GM21381 (cell line): Measurements from ENCODE around the gene C1QL1.

Source experiments
- ATAC-seq: cut with Tn5 transposase; IDR thresholded peaks from one replicate; pipeline ENCODE4 v1.9.1; 2021; ENCODE audit warnings: mild to moderate bottlenecking, moderate library complexity; ENCODE audit not compliant: unreplicated experiment

C1QL1 gene

DNA sequence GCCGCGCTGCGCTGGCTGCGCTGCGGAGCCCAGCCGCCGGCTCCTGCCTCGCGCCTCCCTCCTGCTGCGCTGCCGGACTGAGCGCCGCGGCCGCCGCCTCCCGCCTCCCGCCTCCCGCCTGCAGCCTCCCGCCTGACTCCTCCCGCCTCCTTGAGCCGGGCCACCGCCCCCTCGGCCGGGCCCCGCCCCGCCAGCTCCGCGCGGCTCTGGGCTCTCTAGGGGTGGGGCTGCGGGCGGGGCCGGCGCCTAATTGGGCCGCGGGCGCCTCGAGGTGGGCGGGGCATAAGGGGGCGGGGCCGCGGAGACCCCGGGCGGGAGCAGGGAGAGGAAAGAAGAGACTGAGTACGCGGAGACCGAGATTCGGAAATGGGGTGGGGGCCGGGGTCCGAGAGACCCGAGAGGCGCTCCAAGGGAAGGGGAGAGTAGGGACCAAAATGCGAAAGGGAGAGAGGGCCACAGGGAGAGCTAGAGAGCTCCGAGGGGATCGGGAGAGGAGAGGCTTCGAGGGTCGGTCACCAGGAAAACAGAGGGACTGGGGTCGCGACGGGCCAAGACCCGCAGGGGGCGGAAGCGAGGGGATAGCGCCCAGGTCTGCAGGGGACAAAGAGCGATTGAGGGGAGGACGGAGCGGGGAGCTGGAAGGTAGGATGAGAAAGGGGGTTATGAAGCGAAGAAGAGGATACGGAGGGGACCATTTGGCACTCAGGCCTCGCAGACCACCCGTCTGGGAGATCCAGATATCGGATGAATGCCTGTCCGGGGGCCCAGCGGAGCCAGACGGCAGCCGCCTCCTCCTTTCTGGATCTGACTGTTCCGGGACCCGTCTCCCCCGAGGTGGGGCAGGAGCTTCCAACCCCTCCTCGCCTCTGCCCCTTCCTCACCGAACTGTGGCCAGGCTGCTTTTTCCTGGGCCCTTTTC is at the start of gene C1QL1:
Gene C1QL1 (minus strand): TSS at position 79 of the 919 bp plus-strand sequence. CDS start 255 bp downstream, outside the sequence.
- peak; percentile 91 for ATAC-seq

DNA sequence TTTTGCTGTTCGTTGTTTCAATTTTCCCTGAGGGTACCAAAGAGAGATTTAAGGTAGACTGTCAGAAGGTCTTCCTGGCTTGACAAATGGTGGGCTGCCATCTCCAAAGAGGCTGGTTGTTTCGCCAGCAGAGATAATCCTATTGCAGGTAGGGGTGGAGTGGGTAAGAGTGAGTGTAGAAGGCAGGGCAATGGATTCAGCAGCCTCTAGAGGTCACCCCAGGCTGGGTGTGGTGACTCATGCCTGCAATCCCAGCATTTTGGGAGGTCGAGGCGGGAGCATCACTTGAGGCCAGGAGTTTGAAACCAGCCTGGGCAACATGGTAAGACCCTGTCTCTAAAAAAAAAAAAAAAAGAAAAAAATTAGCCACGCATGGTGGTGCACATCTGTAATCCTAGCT is 48.7 kb upstream of the C1QL1 start:
- ATAC-seq = no peak

DNA sequence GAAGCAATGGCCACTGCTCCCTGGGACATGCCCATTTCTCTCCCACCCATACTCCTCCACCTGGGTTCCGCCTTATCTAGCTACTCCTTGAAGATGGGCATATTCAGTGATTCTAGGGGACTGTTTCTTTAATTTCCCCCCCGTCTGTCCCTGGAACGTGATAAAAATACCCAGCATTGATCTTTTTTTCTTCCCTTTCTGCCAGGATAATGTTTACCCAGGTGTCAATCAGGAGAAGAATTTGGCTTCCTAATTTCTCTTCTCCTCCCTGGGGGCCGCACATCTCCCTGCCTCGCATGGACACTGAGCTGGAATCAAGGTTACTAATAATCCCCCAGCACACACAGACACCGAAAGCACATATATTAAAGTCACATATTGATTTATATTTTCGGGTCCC is 48.1 kb upstream of the C1QL1 start:
- no peak for ATAC-seq

DNA sequence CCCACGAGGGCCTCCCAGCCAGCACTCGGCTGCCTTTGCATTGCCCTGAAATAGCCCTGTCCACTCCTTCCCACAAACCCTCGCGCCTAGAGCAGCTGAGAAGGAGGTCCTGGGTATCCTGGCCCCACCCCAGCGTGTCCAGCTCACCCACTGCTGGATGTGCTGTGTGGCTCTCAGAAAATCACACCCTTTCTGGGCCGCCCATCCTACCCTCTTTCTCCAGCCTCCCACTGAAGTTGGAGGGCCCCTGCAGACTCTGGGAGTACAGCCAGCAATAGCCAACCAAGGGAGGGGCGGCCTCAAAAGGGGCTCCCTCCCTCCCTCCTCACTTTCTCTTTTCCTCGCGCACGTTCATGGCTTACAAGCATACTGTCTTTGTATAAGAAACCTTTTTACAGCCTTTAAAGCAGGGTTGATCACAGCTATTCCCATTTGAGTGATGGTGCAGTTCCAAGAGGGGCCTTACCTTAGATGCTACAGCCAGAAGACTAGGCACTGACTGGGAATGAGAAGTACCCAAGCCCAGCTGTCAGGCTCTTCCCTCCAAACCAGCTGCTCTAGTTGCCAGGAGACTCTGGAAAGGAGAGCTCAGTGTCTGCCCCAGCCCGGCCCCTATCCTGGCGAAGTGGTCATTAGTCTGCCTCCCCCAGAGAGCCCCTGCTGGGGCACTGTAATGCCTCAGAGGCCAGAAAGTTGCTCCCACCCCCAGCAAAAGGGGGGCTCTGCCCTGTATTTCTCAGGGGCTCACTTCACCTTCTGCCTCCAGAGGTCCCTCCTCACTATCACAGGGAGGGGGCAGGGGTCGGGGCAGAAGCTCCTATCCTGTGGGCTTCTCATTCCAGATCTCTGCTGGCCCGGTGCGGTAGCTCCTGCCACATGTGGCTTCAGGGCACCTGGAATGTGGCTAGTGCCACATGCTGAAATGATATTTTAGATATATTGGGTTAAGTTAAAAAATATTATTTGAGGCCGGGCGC is 45.2 kb upstream of the C1QL1 start:
- no peak for ATAC-seq

GRCh38 chr17:45011767-45012166 is 43.7 kb upstream of the C1QL1 start:
- no peak for ATAC-seq

DNA sequence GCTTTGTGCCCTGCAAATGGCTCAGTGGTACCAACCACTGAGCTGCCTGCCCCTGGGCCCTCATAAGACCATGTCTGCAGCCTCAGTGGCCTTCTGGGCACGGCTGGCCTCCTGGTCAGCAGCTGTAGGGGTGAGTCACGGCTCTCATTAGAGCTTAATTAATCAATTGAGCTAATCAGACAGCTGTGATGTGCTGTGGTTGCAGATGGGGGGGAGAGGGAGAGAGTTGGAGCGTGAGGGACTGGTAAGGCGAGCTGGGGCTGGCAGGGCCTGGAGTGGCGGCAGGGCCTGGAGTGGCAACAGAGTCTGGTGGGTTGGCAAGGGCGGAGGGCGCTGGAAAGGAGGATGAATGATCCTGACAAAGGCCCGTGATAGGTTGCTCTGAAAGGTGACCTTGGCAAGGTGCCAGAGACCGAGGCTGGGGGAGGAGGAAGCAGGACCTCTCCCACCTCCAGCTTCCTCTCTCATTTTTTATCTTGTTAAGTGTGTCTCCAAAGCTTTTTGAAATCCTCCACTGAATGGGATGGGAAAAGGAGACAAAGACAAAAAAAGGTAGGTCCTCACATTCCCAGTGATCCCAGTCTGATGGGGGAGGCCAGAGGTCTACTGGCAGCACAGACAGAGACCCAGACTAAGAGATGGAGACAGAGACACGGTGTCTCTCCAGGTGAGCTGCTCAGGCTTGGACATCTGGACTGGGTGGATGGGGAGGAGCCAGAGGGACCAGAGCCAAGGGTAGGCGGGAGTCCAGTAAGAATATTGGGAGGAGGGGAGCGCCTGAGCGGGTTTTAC is 41.8 kb upstream of the C1QL1 start:
- ATAC-seq = no peak

DNA sequence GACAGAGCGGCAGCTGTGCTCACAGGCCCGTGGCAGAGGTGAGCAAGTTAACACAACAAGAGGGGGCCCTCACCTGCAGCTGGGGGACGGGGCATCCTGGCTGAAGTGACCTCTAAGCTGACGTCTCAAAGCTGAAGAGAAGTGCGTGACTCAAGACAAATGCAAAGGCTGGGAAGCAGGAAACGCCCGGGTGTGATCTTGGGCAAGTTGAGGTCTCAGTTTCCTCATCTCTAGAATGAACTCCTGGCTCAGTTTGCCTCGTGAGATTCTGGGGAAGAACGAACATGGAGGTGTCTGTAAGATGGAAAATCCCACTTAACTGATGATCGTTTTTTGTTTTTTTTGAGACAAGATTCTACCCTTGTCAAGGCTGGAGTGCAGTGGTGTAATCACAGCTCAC is 40.1 kb upstream of the C1QL1 start:
- no peak for ATAC-seq

GRCh38 chr17:45006927-45007461 is 38.9 kb upstream of the C1QL1 start:
- ATAC-seq = no peak

DNA sequence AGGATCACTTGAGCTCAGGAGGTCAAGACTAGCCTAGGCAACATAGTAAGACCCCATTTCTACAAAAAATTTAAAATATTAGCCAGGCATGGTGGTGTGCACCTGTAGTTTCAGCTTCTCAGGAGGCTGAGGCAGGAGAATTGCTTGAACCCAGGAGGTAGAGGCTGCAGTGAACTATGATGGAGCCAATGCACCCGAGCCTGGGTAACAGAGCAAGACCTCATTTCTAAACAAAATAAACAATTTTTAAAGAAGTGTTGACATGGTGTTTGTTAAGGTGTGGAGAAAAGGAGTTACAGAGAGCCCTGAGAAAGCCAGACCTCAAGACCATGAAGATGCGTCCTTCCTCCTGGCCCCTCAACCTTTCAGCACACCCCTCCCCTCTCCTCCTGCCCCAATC is 37.6 kb upstream of the C1QL1 start:
- ATAC-seq = no peak

DNA sequence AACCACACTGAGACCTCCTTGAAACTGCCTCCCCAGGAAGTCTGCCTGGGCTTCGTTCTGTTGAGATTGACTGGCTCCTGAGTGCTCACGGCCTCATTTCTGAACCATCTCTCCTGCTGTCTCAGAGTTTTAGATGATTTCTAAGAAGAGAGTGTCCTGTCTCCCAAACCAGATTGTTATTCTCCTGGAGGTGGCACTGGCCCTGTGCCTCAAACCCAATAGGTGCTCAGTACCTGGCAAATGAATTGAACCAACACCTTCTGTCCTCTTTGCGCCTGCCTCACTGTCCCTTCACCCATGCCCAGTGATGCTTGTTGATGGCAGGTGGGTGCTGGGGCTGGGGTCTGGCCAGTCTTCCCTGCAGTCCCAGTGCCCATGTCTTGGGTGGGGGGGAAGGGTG is 36.3 kb upstream of the C1QL1 start:
- ATAC-seq = no peak

GRCh38 chr17:45003877-45004276 is 35.8 kb upstream of the C1QL1 start:
- no peak for ATAC-seq

DNA sequence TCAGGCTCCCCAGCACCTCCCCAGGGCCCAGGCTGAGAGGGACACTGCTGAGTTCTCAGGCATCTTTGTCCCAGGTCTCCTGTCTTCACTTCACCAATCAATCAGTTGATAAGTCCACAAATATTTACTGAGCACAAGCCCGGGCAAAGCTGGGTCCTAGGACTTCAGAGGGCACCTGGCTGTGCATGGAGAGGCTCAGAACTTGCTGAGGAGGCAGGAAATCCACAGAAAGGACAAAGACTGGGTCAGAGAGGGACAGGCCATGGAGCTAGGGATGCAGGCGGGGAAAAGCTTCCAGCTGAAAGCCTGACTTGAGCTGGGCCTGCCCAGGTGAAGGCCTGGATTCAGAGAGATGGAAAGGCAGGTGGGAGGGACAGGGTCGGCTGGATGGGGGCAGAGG is 33.2 kb upstream of the C1QL1 start:
- no peak for ATAC-seq

GRCh38 chr17:44999433-44999832 is 31.3 kb upstream of the C1QL1 start:
- no peak for ATAC-seq

DNA sequence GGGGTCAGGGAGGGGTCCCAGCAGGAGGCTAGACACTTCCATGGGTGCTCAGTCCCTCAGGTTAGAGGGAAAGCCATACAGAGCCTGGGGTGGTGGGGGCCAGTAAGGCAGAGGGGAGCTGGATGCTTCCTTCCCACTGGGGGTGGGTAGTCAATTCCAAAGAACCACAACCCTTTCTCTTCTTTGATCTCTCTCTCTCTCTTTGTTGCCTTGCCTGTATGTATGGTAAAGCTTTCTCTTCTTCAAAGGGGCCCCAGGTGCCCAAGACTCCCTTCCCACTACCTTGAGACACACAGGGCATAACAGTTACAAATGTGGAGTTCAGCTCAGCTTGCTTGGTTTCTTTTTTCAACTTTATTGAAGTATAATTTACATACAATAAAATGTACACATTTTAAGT is 30.5 kb upstream of the C1QL1 start:
- no peak for ATAC-seq

DNA sequence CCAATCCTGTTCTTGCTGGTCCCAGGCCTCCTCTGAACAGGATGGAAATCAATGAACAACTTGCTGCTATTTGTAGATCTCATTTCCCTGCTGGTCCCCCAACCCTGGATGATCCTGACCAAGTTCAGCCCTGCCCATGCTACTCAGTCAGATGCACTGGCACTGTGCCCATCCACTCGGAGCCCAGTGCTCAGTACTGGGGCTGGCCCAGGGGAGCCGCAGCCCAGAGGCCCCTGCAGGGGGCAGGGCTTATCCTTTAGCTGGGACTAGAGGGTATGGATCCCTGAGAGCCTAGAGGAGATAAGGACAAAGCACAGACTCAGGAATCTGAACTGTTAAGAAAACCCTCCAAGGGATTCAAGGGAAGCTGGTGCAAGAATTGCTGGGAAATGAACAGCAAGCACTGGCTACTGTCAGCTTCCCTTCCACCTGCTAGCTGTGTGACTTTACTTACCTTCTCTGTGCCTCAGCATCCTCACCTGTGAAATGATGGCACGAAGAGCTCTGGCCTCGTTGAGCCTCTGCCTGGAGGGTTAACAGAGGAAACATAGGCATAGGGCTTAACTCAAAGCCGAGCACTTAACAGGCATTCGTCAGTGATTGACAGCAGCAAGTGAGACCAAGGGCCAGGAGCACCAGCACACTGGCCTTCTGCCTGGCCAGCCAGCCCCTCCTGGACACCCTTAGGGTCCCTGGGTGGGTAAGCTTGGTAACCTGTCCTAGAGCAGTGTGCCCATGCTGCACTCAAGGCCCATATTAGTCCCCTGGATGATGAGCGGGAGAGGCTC is 29.8 kb upstream of the C1QL1 start:
- no peak for ATAC-seq

DNA sequence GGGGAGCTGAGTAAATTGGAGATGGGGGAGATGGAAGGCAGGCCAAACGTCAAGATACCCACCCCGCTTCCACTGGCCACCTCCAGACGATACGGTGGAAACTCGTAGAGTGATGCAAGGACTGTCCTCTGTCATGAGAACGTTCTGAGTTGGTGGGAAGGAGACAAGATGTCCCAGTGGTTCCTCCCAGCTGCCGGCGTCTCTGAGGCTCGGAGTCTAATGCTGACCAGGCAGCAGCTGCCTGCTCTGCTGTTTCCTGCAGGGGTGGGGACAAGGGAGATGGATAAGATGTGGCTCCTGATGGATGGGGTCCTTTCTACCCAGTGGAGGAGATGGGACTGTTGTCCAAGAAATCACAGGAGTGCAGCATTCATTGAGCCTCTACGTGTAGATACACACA is 28.2 kb upstream of the C1QL1 start:
- ATAC-seq = no peak

GRCh38 chr17:44995436-44996001 is 27.4 kb upstream of the C1QL1 start:
- no peak for ATAC-seq

- ATAC-seq = no peak
Measured at GRCh38 chr17:44992242-44992939, 24.3 kb upstream of the C1QL1 start.

GRCh38 chr17:44990994-44991393 is 22.9 kb upstream of the C1QL1 start:
- no peak for ATAC-seq
